ENCODE results near the gene RBBP8NL.

The RBBP8NL gene

DNA sequence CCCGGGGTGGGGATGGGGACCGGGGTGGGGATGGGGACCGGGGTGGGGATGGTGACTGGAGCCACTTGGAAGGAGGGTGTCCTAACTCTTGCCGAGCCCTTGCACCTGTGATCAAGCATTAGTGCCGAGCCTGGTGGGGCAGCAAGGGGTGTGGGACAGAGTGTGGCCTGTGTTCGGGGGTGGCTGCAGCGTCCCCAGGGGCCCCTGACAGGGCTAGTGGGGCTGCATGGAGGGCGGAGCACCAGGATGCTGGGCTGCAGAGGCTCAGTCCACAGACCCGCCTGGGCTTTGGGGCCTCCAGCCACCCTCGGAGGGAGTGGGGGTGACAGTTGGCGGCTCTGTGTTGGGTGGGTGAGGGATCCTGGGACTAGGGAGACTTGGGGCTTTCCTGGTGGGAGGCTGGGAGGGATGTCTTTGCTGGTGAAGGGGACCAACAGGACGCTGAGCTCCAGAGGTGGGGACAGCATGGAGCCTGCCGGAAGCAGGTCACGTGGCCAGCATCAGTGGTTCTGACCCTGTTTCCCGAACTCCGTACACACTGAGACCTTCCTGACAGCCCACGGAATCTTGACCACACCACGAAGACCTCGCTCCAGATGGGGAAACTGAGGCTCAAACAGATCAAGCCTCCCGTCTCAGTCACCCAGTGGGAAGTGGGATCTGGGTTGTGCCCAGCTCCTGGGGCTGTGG is 4.6 kb downstream of the RBBP8NL start:
- DNase-seq (ENCODE audit: low spot score): no peak

DNA sequence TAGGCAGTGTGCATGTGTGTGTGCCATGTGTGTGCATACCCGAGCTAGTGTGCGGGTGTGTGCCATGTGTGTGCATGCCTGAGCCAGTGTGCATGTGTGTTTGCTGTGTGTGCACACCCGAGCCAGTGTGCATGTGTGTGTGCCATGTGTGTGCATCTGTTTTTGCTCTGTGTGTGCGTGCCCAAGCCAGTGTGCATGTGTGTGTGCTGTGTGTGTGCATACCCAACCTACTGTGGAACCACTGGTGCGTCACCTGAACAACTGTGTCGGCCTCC is 5.7 kb downstream of the RBBP8NL start:
- no peak for DNase-seq (ENCODE audit: low spot score)

GRCh38 chr20:62420846-62421715 is 6.3 kb downstream of the RBBP8NL start:
- no peak for DNase-seq (ENCODE audit: low spot score)

DNA sequence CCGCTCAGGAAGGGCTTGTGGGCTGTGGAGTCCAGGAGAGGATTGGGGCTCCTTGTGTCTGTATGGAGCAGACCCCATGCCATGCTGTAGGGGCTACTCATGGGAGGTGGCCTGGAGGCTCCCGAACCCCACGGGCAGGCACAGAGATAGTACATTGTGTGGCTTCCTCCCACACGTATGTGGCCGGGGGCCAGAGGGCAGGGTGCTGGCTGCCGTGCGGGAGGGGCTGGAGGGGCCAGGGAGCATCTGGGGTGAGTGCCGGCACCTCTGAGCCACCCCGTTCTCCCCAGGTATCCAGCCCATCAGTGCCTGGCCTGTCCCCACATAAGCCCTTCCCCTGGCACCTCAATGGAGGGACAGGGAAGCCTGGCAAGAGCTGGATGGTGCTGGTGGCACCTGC is 7.6 kb downstream of the RBBP8NL start:
- no peak for DNase-seq (ENCODE audit: low spot score)

DNA sequence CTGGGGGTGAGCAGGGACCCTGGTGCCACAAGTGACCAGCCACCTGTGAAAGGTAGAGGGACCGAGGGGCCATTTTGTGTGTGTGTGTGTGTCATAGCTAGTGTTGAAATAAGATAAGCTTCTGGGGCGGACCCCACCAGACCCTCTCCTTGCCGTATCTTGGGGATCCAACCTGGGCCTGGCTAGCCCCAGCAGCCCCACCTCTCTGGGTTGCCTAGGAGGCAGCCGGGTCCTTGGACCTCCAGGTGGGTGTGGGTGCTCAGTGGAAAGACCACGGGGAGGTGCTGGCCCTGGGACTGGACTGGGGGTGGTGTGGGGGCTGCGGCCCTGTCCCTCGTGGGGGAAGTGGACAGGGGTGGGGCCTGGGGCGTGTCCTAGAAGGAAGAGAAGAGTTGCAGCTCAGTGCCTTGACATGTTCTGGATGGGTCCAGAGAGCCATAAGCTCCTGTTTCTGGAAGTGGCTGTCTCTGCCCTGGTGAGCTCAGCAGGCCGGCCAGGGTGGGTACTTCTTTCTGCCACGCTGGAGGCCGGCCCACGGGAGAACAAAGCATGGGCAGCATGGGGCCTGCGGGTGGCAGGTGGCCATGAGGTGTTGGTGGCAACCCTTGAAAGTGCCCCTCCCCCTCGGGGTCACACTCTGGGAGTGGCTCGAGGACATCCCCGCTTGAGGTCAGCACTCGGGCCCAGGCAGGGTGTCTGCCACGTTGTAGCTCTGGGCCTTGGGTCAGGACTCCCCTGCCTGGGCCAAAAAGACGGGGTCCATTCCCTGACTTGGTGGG is 8.4 kb downstream of the RBBP8NL start:
- no peak for DNase-seq (ENCODE audit: low spot score)

- DNase-seq (ENCODE audit: low spot score): no peak
These were observed 9.2 kb downstream of the RBBP8NL start for GRCh38 chr20:62417981-62418708.

DNA sequence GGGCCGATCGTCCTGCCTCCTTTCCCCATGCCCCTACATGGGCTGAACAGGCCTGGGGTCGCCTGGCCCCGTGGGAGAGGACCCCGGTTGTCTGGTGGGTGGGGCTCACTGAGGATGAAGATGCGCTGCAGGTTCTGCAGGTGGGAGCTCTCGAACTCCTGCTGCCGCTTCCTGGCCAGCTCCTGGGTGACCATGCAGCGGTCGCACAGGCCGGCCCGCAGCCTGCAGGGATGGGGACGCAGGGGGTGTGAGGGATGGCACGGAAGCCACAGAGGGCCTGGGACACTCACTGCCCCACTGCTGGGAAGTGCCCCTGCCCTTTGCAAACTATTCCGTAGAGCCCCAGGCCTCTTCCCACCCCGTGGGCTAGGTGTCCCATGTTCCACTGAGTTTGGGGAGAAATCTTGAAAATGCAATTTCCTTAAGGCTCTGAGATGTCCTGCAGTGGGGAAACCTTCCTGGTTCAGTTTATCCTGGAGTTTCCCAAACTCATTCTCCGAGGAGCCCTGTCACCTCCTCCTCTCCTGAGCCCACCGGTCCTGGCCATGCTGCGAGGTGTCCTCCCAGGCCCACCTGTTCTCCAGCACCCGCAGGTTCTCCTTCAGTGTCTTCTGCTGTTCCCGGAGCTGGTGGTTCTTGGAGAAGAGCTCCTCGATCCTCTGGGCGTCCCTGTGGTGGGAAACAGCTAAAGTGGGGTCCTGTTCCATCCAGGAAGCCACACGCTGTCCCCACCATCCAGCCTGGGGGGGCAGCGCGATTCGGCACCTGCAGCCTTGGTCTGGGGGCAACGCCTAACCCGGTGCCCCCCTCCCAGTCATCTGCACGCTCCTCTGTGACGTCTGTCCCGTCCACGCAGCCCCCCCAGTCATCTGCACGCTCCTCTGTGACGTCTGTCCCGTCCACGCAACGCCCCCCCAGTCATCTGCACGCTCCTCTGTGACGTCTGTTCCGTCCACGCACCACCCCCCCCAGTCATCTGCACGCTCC is 10.4 kb downstream of the RBBP8NL start:
- no peak for DNase-seq (ENCODE audit: low spot score)

DNA sequence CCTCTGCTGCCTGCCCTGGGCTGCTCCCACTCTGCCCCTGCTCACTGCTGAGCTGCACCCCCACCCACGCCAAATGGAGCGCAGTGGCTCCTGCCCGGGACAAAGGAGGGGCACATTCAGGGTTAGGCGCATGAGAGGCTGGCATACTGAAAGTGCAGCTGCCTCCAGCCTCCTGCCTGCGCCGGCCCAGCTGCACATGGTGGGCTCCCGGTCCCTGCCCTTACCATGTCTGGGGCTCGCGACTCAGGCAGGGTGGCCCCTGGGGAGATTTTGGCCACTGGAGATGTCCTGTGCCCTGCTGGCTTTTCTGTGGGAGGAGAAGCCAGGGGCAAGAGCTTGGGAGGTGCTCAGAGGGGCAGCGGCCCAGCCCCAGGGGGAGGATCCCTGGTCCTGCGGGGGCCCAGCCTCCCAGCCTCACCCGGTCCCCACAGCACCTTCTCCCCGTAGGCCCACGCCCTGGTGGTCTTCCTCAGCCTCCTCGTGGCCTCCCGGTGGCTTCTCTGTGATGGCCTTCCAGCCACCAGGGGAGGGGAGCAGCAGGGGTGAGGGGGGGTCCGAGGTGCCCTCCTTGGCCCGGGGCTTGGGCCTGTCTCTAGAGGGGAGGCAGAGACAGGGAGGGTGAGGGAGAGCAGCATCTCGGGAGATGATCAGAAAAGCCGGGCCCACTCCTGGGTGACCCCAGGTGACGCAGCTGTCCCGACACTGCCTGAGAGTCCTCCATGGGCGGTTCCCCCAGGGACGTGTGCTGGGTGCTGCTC is 11.8 kb downstream of the RBBP8NL start:
- no peak for DNase-seq (ENCODE audit: low spot score)

DNA sequence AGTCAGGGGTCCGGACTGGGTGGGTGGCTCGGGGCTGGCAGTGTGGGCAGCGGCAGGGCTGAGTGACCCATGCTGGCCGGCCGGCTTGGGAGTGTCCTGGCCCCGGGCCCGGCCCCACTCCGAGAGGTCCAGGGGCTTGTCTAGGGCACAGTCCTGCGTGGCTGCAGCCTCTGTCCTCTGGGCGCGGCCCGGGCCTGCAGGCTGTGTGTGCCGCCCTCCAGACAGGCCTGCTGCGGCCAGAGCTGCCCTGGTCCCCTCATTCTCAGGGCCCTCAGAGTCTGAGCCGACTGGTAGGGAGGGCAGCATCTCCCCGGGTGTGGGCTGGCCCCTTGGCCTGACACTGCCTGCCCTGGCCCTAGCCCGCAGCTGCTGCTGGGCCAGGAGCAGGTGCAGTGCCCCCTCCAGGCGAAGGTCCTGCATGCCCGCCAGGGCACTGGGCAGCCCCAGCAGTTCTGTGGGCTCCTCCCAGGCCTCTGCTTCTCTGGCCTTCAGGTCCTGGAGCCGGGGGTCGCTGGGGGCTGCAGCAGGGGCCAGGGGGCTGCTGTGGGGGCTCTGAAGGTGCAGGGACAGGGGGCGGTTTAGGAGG is 13.3 kb downstream of the RBBP8NL start:
- DNase-seq (ENCODE audit: low spot score): no peak

DNA sequence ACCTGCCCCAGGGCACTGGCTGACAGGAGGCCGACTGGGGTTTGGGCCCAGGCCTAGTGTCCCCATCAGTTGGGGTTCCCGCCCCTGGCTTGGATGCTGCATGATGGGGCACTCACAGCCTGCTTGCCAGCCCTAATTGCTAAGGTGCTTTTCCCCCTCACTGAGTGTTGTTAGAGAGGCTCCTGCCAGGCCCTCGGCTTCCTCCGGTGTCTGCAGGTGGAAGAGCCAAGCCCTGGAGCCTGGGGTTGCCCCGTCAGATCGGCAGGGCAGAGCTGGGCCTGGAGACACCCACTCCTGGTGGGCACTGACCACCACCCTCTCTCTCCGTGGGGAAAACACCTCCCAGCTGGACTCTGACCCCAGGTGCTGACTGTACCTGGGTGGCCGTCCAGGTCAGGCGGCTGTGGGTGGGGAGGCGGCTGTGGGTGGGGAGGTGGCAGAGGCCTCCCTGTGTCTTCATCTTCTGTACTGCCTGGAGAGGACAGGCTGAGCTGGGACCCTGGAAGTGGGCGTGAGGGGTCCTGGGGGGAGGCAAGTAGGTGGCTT is 14.2 kb downstream of the RBBP8NL start:
- no peak for DNase-seq (ENCODE audit: low spot score)

DNA sequence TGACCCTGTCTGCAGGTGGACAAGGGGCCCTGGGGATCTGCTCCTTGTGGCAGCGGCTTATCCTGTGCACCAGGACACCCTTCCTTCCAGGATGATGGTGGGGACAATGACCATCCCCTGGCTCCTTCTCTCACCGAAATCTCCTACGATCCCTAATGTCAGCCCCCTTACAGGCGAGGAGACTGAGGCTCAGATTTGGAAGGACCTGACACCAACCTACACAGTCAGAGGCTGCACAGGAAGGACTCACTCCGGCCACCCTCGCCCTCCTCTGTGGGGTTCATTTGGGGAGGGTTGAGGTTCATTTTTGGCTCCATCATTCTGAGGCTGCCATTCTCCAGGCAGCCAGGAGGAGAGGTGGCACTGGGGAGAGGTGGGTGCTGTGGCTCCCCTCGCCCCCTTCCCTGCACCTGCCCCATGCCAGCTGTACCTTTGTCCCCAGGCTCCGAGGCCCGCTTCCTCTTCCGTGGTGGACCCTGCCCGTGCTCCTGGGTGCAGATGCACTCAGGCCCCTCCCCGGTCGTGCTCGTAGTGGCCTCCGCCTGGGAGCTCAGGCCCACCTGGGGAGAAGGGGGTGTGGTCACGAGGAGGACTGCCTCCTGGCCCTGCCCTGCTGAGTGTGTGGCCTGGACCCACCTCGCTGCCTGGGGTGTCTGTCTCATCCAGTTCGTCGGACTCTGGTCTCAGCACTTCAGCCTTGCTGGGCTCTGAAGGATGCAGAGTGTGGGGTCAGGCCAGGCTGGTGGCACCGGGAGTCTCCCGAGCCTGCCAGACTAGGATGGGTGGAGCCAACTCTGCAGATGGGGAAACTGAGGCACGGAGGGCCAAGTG is 14.9 kb downstream of the RBBP8NL start:
- DNase-seq (ENCODE audit: low spot score): no peak

DNA sequence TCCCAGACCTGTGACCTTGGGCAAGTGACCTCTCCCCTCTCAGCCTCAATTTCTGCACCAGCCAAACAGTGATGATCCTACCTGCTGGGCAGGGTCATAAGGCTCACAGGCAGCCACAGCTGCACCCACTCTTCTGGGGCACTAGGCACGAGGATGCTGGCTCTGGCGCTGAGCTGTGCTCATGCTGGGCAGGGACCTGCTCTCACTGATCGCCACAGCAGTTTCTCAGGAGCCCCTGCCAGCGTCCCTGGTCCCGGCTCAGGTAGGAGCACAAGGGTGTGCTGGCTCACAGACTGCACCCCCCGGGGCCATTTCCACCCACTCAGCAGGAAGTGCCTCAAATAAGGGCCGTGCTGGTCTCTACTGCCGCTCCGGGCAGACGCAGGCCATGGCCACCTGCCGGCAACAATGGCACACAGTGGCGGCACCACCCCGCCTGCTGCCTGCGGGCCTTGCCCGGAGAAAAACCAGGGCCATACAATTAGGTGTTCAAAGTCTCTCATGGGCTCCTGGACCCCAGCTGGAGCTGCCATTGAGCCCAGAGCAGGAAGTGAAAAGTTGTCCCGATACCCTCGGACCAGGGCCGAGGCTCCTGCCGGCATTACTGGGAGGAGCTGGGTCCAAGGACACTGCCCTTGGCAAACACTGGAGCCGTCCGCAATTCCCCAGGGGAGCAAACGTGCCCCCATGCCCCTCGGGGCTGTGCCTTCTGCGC is 15.7 kb downstream of the RBBP8NL start:
- DNase-seq (ENCODE audit: low spot score): no peak

- DNase-seq (ENCODE audit: low spot score): no peak
These were observed 16.4 kb downstream of the RBBP8NL start for GRCh38 chr20:62410746-62411478.

DNA sequence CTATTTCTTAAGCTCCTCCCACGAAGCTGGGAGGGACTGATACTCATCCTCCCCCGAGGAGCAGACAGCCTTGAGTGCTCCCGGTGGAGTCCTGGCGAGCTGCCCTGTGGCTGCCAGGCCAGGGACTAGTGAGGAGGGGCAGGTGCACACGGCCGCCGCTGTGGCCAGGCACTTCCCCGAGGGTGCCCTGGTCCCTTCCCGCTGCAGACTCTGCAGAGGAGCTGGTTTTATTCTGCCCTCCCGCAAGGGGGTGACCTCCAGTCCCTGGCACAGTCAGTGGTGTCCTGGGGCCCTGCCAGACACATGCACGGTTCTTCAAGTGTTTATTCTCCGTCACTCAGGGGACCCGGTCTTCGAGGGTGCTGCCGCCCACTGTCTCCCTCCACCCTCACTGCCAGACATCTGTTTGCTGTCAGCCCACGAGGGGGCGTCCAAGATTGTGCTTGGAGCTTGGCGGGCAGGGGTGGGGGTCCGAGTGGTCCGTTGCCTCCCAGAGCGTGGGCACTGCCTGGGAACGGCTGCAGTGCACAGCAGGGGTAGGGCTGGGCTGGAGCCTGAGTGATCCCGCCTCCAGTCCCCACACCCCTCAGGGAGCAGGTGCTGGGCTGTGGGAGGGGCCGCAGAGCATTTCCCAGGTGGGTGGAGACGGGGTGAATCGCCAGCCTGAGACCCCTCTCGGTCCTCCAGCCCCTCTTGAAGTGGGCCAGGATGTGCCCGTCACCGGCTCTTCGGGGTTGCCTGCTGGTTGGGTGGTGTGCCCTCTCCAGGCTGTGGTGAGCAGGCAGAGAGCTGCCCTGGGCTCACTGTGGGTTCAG is 17.2 kb downstream of the RBBP8NL start:
- no peak for DNase-seq (ENCODE audit: low spot score)

DNA sequence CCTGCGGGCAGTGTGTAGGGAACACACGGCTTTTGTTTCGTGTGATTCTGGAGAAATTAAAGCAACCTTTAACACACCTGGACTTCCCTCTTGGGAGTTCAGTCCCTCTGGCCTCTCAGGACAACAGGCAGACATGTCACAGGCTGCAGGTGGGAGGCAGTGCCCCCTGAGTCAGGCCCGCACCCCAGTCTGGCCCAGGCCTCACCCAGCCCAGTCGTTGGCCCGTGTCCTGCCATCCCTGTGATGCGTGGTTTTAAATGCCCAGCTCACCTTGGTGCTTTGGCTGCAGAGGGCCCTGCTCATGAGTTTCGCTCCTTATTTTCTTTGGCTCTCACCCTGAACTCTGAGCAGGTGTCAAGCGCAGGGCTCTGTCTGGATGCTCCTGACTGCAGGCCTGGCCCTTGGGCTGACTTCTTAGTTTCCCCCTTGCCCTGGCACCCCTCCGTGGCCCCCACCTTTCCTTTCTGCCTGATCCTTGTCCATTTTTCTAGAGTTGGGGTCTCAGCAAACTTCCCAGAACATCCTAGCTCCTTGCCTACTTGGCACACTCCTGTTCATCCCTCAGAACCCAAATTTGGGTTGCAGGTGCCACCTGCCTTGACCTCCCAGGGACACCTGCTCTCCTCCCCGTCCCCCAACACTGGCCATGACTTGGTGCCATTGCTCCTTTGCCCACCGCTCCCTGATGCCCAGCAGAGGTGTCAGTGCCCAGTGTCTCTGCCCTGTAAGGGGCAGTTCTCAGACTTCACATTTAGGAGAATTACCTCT is 18.1 kb downstream of the RBBP8NL start:
- no peak for DNase-seq (ENCODE audit: low spot score)

- DNase-seq (ENCODE audit: low spot score): no peak
These were observed 18.7 kb downstream of the RBBP8NL start for GRCh38 chr20:62408640-62409039.

Data from pons (tissue), 1 donor.